HG03280 (cell line): ENCODE measurements around the gene MRPL48.

Source experiments
- ATAC-seq: cut with Tn5 transposase; IDR thresholded peaks from one replicate; pipeline ENCODE4 v1.9.1; 2021; ENCODE audit warnings: mild to moderate bottlenecking, moderate library complexity; ENCODE audit not compliant: unreplicated experiment

The MRPL48 gene

GRCh38 chr11:73883856-73884255, 96.2 kb downstream of the MRPL48 start:
- no peak for ATAC-seq

GRCh38 chr11:73888244-73888643, 100.6 kb downstream of the MRPL48 start:
- ATAC-seq, result no peak

GRCh38 chr11:73889019-73889418, 101.3 kb downstream of the MRPL48 start:
- ATAC-seq, result no peak

GRCh38 chr11:73889536-73889935, 101.9 kb downstream of the MRPL48 start:
- no peak for ATAC-seq

- ATAC-seq, result no peak
Measured at GRCh38 chr11:73893041-73893440, 105.4 kb downstream of the MRPL48 start.

- ATAC-seq, result no peak
Measured at GRCh38 chr11:73894725-73895335, 107.2 kb downstream of the MRPL48 start.

- ATAC-seq, result no peak
Measured at GRCh38 chr11:73902303-73902702, 114.6 kb downstream of the MRPL48 start.

GRCh38 chr11:73907191-73907590, 119.5 kb downstream of the MRPL48 start:
- no peak for ATAC-seq

GRCh38 chr11:73912026-73912425, 124.4 kb downstream of the MRPL48 start:
- no peak for ATAC-seq

- no peak for ATAC-seq
Measured at GRCh38 chr11:73913472-73913871, 125.8 kb downstream of the MRPL48 start.

GRCh38 chr11:73914284-73914683, 126.6 kb downstream of the MRPL48 start:
- no peak for ATAC-seq
